Measurements from ENCODE around the gene MYH9. TPM values are rescaled to one million over a fixed set of nuclear protein-coding genes. Genes with fewer than 3 reads are reported as not detected.
"Not testable (repeated sequence)": the region's sequence is repeated elsewhere in the genome, so short reads cannot be mapped to it uniquely, and the experiment has no call there.

MYH9 gene
- total RNA-seq, 3 donors from 2014 or later (not counting 1 experiment from before 2014, with no cell fraction given) = 803 to 1,038 (median 808) TPM

DNA sequence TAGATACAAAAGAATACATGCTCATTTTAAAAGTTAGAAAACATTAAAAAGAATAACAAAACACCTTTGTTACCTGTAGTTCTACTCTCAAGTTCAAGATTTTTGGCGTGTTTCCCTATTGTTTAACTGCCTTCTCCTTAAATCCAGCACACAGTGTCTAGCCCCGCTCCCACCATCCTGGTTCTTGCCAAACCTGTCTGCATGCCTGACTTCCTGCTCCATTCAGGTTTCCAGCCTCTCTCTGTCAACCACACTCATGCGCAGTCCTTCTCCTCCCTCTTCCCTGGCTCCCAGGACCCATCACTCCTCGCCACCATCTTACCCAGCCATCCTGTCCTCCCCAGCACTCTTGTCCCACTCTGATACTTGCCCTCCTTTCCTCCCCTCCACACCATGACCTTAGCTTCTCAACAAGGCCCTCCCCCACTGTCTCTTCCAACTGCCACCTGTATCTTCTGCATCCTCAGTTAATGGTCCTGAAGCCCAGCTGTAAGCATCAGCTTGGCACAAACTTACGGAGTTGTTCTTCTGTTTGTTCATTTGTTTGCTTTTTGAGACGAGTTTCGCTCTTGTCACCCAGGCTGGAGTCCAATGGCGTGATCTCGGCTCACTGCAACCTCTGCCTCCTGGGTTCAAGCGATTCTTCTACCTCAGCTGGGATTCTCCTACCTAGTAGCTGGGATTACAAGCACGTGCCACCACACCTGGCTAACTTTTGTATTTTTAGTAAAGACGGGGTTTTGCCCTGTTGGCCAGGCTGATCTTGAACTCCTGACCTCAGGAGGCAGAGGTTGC, 7.5 kb upstream of the MYH9 start:
- intact Hi-C loops (cut with micrococcal nuclease) = no loop called here
- no peak for TF ChIP-seq CTCF (IDR thresholded peaks at IDR 0.05)
- no peaks in the 10 kb centered on the region for H3K36me3 Mint-ChIP-seq
- Histone ChIP-seq H3K9me3 (ENCODE audit: control insufficient read depth, insufficient read depth, low read length) (no peaks in the 10 kb centered on the region), H3K27ac (ENCODE audit: low read length) (no peak overlapping the region), H3K4me3 (ENCODE audit: low read length) (no peak overlapping the region), H3K36me3 (ENCODE audit: control insufficient read depth, insufficient read depth, low read length) (no peaks in the 10 kb centered on the region), H3K27me3 (ENCODE audit: control insufficient read depth, insufficient read depth, low read length) (no peaks in the 10 kb centered on the region), H3K4me1 (ENCODE audit: control insufficient read depth, insufficient read depth, low read length) (peaks cover 20% of the 10 kb centered on the region)
- H3K4me3 Mint-ChIP-seq = no peak overlapping the region
- ATAC-seq (no peak), DNase-seq (no peak)
- WGBS (ENCODE audit: insufficient coverage) = 90% methylated on average over 12 of the region's 12 CpGs
- H3K4me1 Mint-ChIP-seq = peaks cover 20 to 28% of the 10 kb centered on the region in 2 donors
- no peaks in the 10 kb centered on the region for H3K27me3 Mint-ChIP-seq (ENCODE audit: low read depth in 2 of 2)
- no peak overlapping the region for H3K27ac Mint-ChIP-seq
- H3K9me3 Mint-ChIP-seq = no peaks in the 10 kb centered on the region

- peaks cover 10 to 19% of the 10 kb centered on the region in 2 donors for H3K4me1 Mint-ChIP-seq
- TF ChIP-seq CTCF (IDR thresholded peaks at IDR 0.05) = no peak
These were observed 3.9 kb upstream of the MYH9 start for GRCh38 chr22:36391638-36392037.

GRCh38 chr22:36389122-36389521, 1.4 kb upstream of the MYH9 start:
- H3K27ac ChIP-seq (ENCODE audit: low read length); H3K27me3 Mint-ChIP-seq (ENCODE audit: low read depth in 2 of 2); H3K36me3 ChIP-seq (ENCODE audit: control insufficient read depth, insufficient read depth, low read length); H3K9me3 Mint-ChIP-seq; H3K36me3 Mint-ChIP-seq; H3K27me3 ChIP-seq (ENCODE audit: control insufficient read depth, insufficient read depth, low read length); H3K4me3 ChIP-seq (ENCODE audit: low read length); ATAC-seq; DNase-seq; H3K9me3 ChIP-seq (ENCODE audit: control insufficient read depth, insufficient read depth, low read length): not testable (repeated sequence)
- H3K27ac Mint-ChIP-seq = peak overlapping the region; percentile 83 to 97
- H3K4me1 Mint-ChIP-seq = peaks cover 32 to 36% of the 10 kb centered on the region in 2 donors
- intact Hi-C loops (cut with micrococcal nuclease) = loop anchor here (5.0 kb wide), 2 partner anchors 63 to 83 kb away; no protein-coding TSS in a partner anchor
- 97% methylated on average over 14 of the region's 14 CpGs for WGBS (ENCODE audit: insufficient coverage)
- peaks cover 36% of the 10 kb centered on the region for H3K4me1 ChIP-seq (ENCODE audit: control insufficient read depth, insufficient read depth, low read length)
- peak overlapping the region; percentile 83 for H3K4me3 Mint-ChIP-seq

More at GRCh38 chr22:36391638-36392037, 3.9 kb upstream of the MYH9 start:
- no peak overlapping the region for H3K27ac ChIP-seq (ENCODE audit: low read length)
- no peak for ATAC-seq
- H3K27me3 ChIP-seq (ENCODE audit: control insufficient read depth, insufficient read depth, low read length) = no peaks in the 10 kb centered on the region
- Mint-ChIP-seq H3K27ac (no peak overlapping the region), H3K36me3 (no peaks in the 10 kb centered on the region), H3K9me3 (no peaks in the 10 kb centered on the region), H3K4me3 (no peak overlapping the region), H3K27me3 (ENCODE audit: low read depth in 2 of 2) (no peaks in the 10 kb centered on the region)
- no peak for DNase-seq
- intact Hi-C loops (cut with micrococcal nuclease) = no loop called here
- WGBS (ENCODE audit: insufficient coverage) = 98% methylated on average over 3 of the region's 3 CpGs
- H3K36me3 ChIP-seq (ENCODE audit: control insufficient read depth, insufficient read depth, low read length) = no peaks in the 10 kb centered on the region
- no peak overlapping the region for H3K4me3 ChIP-seq (ENCODE audit: low read length)
- H3K9me3 ChIP-seq (ENCODE audit: control insufficient read depth, insufficient read depth, low read length) = no peaks in the 10 kb centered on the region
- peaks cover 12% of the 10 kb centered on the region for H3K4me1 ChIP-seq (ENCODE audit: control insufficient read depth, insufficient read depth, low read length)

DNA sequence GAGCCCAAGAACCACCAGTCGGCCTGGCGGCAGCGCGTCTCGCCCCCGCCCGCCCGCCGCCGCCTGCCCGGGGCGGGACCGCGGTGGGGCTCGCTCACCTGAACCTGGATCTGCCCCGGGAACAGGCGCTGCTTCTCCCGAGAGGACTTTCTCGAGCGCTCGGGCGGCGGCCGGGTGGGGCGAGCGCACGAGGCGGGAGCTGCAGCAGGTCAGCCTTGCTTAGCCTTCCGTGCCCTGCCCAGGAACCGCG, 133 bp downstream of the MYH9 start:
- peaks cover 2% of the 10 kb centered on the region for H3K36me3 ChIP-seq (ENCODE audit: control insufficient read depth, insufficient read depth, low read length)
- peaks cover 51% of the 10 kb centered on the region for H3K4me1 ChIP-seq (ENCODE audit: control insufficient read depth, insufficient read depth, low read length)
- Mint-ChIP-seq H3K4me3 (peak overlapping the region; percentile 83), H3K36me3 (no peaks in the 10 kb centered on the region), H3K4me1 (peaks cover 41 to 47% of the 10 kb centered on the region in 2 donors), H3K27me3 (ENCODE audit: low read depth in 2 of 2) (no peaks in the 10 kb centered on the region), H3K9me3 (no peaks in the 10 kb centered on the region), H3K27ac (peak overlapping the region; percentile 83 to 97)
- H3K27ac ChIP-seq (ENCODE audit: low read length) = peak overlapping the region; percentile 58
- intact Hi-C loops (cut with micrococcal nuclease) = loop anchor here (5.0 kb wide), 2 partner anchors 65 to 85 kb away; no protein-coding TSS in a partner anchor
- H3K9me3 ChIP-seq (ENCODE audit: control insufficient read depth, insufficient read depth, low read length) = no peaks in the 10 kb centered on the region
- peak overlapping the region; percentile 61 for H3K4me3 ChIP-seq (ENCODE audit: low read length)
- DNase-seq (no peak), ATAC-seq (no peak)
- no peaks in the 10 kb centered on the region for H3K27me3 ChIP-seq (ENCODE audit: control insufficient read depth, insufficient read depth, low read length)
- under 1% methylated on average over 31 of the region's 31 CpGs for WGBS (ENCODE audit: insufficient coverage)
- no peak for TF ChIP-seq CTCF (IDR thresholded peaks at IDR 0.05)
